Astrocyte (in vitro differentiated cells and primary cell): ENCODE measurements around the gene SLBP. TPM values are rescaled to one million over a fixed set of nuclear protein-coding genes. Genes with fewer than 3 reads are reported as not detected.

Experiments used
- DNase-seq: peaks from one replicate; pipeline ENCODE4 v3.0.0-alpha.2; 2010; ENCODE audit warnings: low read depth
- FAIRE-seq: peaks from 2 replicates; lab custom pipeline; 2011; peaks lifted over from hg19 to GRCh38; lab: Jason Lieb, UNC
- H2AFZ ChIP-seq: 2 replicates; pipeline ENCODE4 v1.6.0; 2012; ENCODE audit warnings: low read depth, low read length, inconsistent platforms
- H3K27ac ChIP-seq: 2 replicates; pipeline ENCODE4 v1.5.1; 2011; ENCODE audit warnings: low read depth, low read length, inconsistent platforms
- H3K27me3 ChIP-seq: 2 replicates; pipeline ENCODE4 v1.6.0; 2011; ENCODE audit warnings: low read length, inconsistent platforms; ENCODE audit not compliant: insufficient read depth
- H3K36me3 ChIP-seq: 2 replicates; pipeline ENCODE4 v1.5.1; 2011; ENCODE audit warnings: low read length, inconsistent platforms; ENCODE audit not compliant: insufficient read depth
- H3K4me1 ChIP-seq: 2 replicates; pipeline ENCODE4 v1.5.1; 2011; ENCODE audit warnings: low read length, inconsistent platforms; ENCODE audit not compliant: insufficient read depth
- H3K4me2 ChIP-seq: 2 replicates; pipeline ENCODE4 v1.6.0; 2012; ENCODE audit warnings: low read length, inconsistent platforms
- H3K4me3 ChIP-seq: 2 replicates; pipeline ENCODE4 v1.5.1; 2011; ENCODE audit warnings: low read depth, mild to moderate bottlenecking, low read length, inconsistent platforms; ENCODE audit not compliant: insufficient read depth
- H3K79me2 ChIP-seq: 2 replicates; pipeline ENCODE4 v1.6.0; 2012; ENCODE audit warnings: mild to moderate bottlenecking, low read length, inconsistent platforms; ENCODE audit not compliant: insufficient read depth
- H3K9ac ChIP-seq: 2 replicates; pipeline ENCODE4 v1.6.0; 2012; ENCODE audit warnings: mild to moderate bottlenecking, low read length, inconsistent platforms
- H3K9me3 ChIP-seq: 2 replicates; pipeline ENCODE4 v1.5.1; 2012; ENCODE audit warnings: low read depth, mild to moderate bottlenecking, low read length, inconsistent platforms; ENCODE audit not compliant: insufficient read depth
- H4K20me1 ChIP-seq: 2 replicates; pipeline ENCODE4 v1.6.0; 2012; ENCODE audit warnings: low read length, inconsistent platforms; ENCODE audit not compliant: insufficient read depth
- H3K27ac Mint-ChIP-seq: one replicate; pipeline ENCODE4 v1.8.0; 2021; ENCODE audit warnings: mild to moderate bottlenecking, mixed read lengths; ENCODE audit not compliant: unreplicated experiment
- H3K27me3 Mint-ChIP-seq: one replicate; pipeline ENCODE4 v1.8.0; 2021; ENCODE audit warnings: low read depth, mixed read lengths; ENCODE audit not compliant: unreplicated experiment
- H3K36me3 Mint-ChIP-seq: one replicate; pipeline ENCODE4 v1.8.0; 2021; ENCODE audit warnings: low read depth, mixed read lengths; ENCODE audit not compliant: unreplicated experiment
- H3K4me1 Mint-ChIP-seq: one replicate; pipeline ENCODE4 v1.8.0; 2021; ENCODE audit warnings: low read depth, mixed read lengths; ENCODE audit not compliant: unreplicated experiment
- H3K4me3 Mint-ChIP-seq: one replicate; pipeline ENCODE4 v1.8.0; 2021; ENCODE audit warnings: mild to moderate bottlenecking, moderate library complexity, mixed read lengths; ENCODE audit not compliant: unreplicated experiment
- H3K9me3 Mint-ChIP-seq: one replicate; pipeline ENCODE4 v1.8.0; 2021; ENCODE audit warnings: mild to moderate bottlenecking, mixed read lengths; ENCODE audit not compliant: unreplicated experiment
- CTCF ChIP-seq: IDR thresholded peaks from 2 replicates; pipeline ENCODE4 v1.5.1; 2011; ENCODE audit warnings: low read depth, mild to moderate bottlenecking, inconsistent platforms, low read length, moderate library complexity; ENCODE audit not compliant: insufficient read depth
- EZH2 ChIP-seq: IDR thresholded peaks from 2 replicates; pipeline ENCODE4 v1.6.1; 2012; ENCODE audit warnings: mild to moderate bottlenecking, low read length, inconsistent platforms; ENCODE audit not compliant: insufficient read depth
- total RNA-seq: library from RNA; stranded (reverse); gene quantifications from 2 replicates; pipeline ENCODE4 v1.2.1, GENCODE V29; 2021

SLBP gene
- total RNA-seq, 1 donor from 2014 or later = 44.5 TPM

- Histone ChIP-seq H4K20me1 (no peaks in the 10 kb centered on the region), H3K4me2 (no peak overlapping the region), H3K4me3 (no peak overlapping the region), H3K9ac (no peak overlapping the region), H3K4me1 (peaks cover 6% of the 10 kb centered on the region), H3K27me3 (no peaks in the 10 kb centered on the region), H3K79me2 (no peaks in the 10 kb centered on the region), H3K36me3 (no peaks in the 10 kb centered on the region), H3K9me3 (no peaks in the 10 kb centered on the region), H3K27ac (no peak overlapping the region), H2AFZ (no peak overlapping the region)
- DNase-seq (no peak), FAIRE-seq (no peak)
- H3K27ac Mint-ChIP-seq = no peak overlapping the region
- TF ChIP-seq CTCF = no peak
- TF ChIP-seq EZH2 = no peak
- H3K36me3 Mint-ChIP-seq = no peaks in the 10 kb centered on the region
- H3K4me1 Mint-ChIP-seq = no peaks in the 10 kb centered on the region
- no peak overlapping the region for H3K4me3 Mint-ChIP-seq
- peaks cover 32% of the 10 kb centered on the region for H3K27me3 Mint-ChIP-seq
- no peaks in the 10 kb centered on the region for H3K9me3 Mint-ChIP-seq
These were observed 33.9 kb downstream of the SLBP start for GRCh38 chr4:1678244-1678643.

GRCh38 chr4:1676605-1677525, 35.3 kb downstream of the SLBP start:
- no peak overlapping the region for H3K27ac Mint-ChIP-seq
- Histone ChIP-seq H3K9ac (no peak overlapping the region), H3K79me2 (no peaks in the 10 kb centered on the region), H3K4me1 (no peaks in the 10 kb centered on the region), H4K20me1 (no peaks in the 10 kb centered on the region), H3K27ac (no peak overlapping the region), H3K4me2 (no peak overlapping the region), H3K36me3 (no peaks in the 10 kb centered on the region), H3K9me3 (no peaks in the 10 kb centered on the region), H3K4me3 (no peak overlapping the region), H3K27me3 (no peaks in the 10 kb centered on the region), H2AFZ (no peak overlapping the region)
- H3K36me3 Mint-ChIP-seq = no peaks in the 10 kb centered on the region
- TF ChIP-seq EZH2 (no peak), CTCF (no peak)
- H3K4me3 Mint-ChIP-seq = no peak overlapping the region
- H3K9me3 Mint-ChIP-seq = no peaks in the 10 kb centered on the region
- H3K4me1 Mint-ChIP-seq = no peaks in the 10 kb centered on the region
- DNase-seq = no peak
- FAIRE-seq = no peak
- H3K27me3 Mint-ChIP-seq = peaks cover 32% of the 10 kb centered on the region

GRCh38 chr4:1675802-1676137, 36.3 kb downstream of the SLBP start:
- DNase-seq (no peak), FAIRE-seq (no peak)
- Histone ChIP-seq H3K4me2 (no peak overlapping the region), H3K9ac (no peak overlapping the region), H3K9me3 (no peaks in the 10 kb centered on the region), H4K20me1 (no peaks in the 10 kb centered on the region), H3K36me3 (no peaks in the 10 kb centered on the region), H3K79me2 (no peaks in the 10 kb centered on the region), H3K27ac (no peak overlapping the region), H2AFZ (no peak overlapping the region), H3K4me1 (no peaks in the 10 kb centered on the region), H3K27me3 (no peaks in the 10 kb centered on the region), H3K4me3 (no peak overlapping the region)
- Mint-ChIP-seq H3K4me3 (no peak overlapping the region), H3K27ac (no peak overlapping the region), H3K36me3 (peaks cover 3% of the 10 kb centered on the region), H3K9me3 (no peaks in the 10 kb centered on the region), H3K4me1 (no peaks in the 10 kb centered on the region), H3K27me3 (peaks cover 34% of the 10 kb centered on the region)
- TF ChIP-seq EZH2 (no peak), CTCF (no peak)
